Right lobe of liver (tissue), 6 donors: ENCODE results near the gene RAB2B. TPM values are rescaled to one million over a fixed set of nuclear protein-coding genes. Genes with fewer than 3 reads are reported as not detected.

Experiments used
- ATAC-seq, 4 donors: fragments of 200-7000 bp; cut with Tn5 transposase; one replicate each; pipeline ENCODE4 v1.9.1; 2020; ENCODE audit warnings: mild to moderate bottlenecking in 4 of 4, moderate library complexity in 4 of 4
- DNase-seq, 3 donors: peaks; one replicate each; pipeline ENCODE4 v3.0.0-alpha.2; 2020
- H3K27ac ChIP-seq, 3 donors: fragments of 200-600 bp; one replicate each; pipeline ENCODE4 v1.8.0; 2022
- H3K27me3 ChIP-seq, 2 donors: fragments of 200-600 bp; one replicate each; pipeline ENCODE4 v1.8.0; 2022
- H3K36me3 ChIP-seq, 4 donors: fragments of 200-600 bp; sonication (generic) in 1 of 4; one replicate each; pipeline versions ENCODE4 v1.5.1 to v1.8.0; 2017 to 2022; ENCODE audit warnings: control low read depth in 1 of 4
- H3K4me1 ChIP-seq, 4 donors: fragments of 200-600 bp; sonication (generic) in 1 of 4; one replicate each; pipeline versions ENCODE4 v1.5.1 to v1.8.0; 2017 to 2022; ENCODE audit warnings: control low read depth in 1 of 4
- H3K4me3 ChIP-seq, 3 donors: fragments of 200-600 bp; one replicate each; pipeline ENCODE4 v1.8.0; 2022
- H3K9me3 ChIP-seq, 4 donors: fragments of 200-600 bp; sonication (generic) in 1 of 4; one replicate each; pipeline versions ENCODE4 v1.5.1 to v1.8.0; 2017 to 2022; ENCODE audit warnings: control low read depth in 1 of 4
- POLR2A ChIP-seq: fragments of 450-650 bp; IDR thresholded peaks from one replicate; pipeline ENCODE4 v1.6.1; 2017; ENCODE audit warnings: antibody characterized with exemption, mild to moderate bottlenecking
- WGBS: methylation state at CpG from one replicate; pipeline ENCODE4 v1.1.6; 2018; ENCODE audit warnings: low coverage, low lambda C conversion rate; ENCODE audit not compliant: insufficient coverage; ENCODE audit errors: missing lambda C conversion rate; 5-methylcytosine and 5-hydroxymethylcytosine counted together
- intact Hi-C, 2 donors: fragments of 100-400 bp; cut with DNase I; formaldehyde crosslinking; loops; one replicate each; pipeline versions ENCODE4 v1.11.2 to v1.14.1; 2022
- small RNA-seq, 2 experiments: library from RNA; depleted of rRNA; stranded (forward); fragments of <200 nt; gene quantifications; one replicate each; pipeline ENCODE3, GENCODE V24; 2016
- total RNA-seq, 6 experiments: library from RNA; depleted of rRNA in 2 of 6; stranded (reverse); fragments of >200 nt in 2 of 6; fragmentation: NEBNext Ultra II Directional in 3 of 6; extraction: Animal tissue kit (Norgen Biotek cat#: 25700) in 3 of 6; gene quantifications; one replicate each; pipeline versions ENCODE4 v1.1.0 to v1.2.4, GENCODE V29; 2016 to 2023
- TF ChIP-seq, protein P1 (sequence below), 4 donors: fragments of 200-600 bp in 3 of 4; fragments of 450-650 bp in 1 of 4; IDR thresholded peaks; one replicate each; pipeline versions ENCODE4 v1.5.1 to v1.8.0; 2016 to 2022; ENCODE audit warnings: antibody characterized with exemption in 4 of 4, mild to moderate bottlenecking in 2 of 4
- donor health status: DM: no; HTN: yes; CAD: no.
- donor health status: DM: no; HTN: no; CAD: no.
- donor health status: DM: no; HTN: no; CAD: no.
- donor health status: DM: no; HTN: yes; CAD: no.
- donor health status: DM: no; HTN: yes; CAD: no.

The RAB2B gene
- total RNA-seq, 6 experiments from 2014 or later = 6.8 to 9.4 (median 8.0) TPM

DNA sequence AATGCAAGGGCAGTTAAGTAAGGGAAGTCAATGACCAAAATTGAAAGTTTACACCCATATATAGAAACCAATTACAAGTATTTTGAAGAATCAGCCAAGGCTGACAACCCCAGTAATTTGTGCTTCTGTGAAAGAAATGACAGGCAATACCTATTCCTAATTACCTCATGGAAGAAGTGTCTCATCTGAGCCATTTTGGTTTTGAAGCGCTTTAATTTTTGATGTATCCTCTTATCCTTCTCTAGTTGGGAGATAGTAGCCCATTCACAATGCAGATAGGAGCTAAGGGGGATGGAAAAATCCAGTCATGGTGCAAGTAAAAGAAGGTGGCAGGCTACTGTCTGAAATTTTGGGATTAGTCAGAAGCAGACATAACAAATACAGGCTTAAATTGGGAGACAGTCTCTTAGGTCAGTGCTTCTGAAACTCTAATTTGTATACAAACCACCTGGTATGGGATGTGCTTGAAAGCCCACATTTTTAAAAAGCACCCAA lies 62.6 kb downstream of the RAB2B start:
- DNase-seq = no peak
- intact Hi-C loops = no loop called here
- H3K27ac ChIP-seq = no peak overlapping the region
- H3K36me3 ChIP-seq = peaks cover 0 to 83% (median 37%) of the 10 kb centered on the region in 4 donors
- WGBS = 94% methylated on average over 1 of the region's 1 CpG
- H3K4me3 ChIP-seq = no peak overlapping the region
- TF ChIP-seq POLR2A = no peak
- TF ChIP-seq, protein P1, sequence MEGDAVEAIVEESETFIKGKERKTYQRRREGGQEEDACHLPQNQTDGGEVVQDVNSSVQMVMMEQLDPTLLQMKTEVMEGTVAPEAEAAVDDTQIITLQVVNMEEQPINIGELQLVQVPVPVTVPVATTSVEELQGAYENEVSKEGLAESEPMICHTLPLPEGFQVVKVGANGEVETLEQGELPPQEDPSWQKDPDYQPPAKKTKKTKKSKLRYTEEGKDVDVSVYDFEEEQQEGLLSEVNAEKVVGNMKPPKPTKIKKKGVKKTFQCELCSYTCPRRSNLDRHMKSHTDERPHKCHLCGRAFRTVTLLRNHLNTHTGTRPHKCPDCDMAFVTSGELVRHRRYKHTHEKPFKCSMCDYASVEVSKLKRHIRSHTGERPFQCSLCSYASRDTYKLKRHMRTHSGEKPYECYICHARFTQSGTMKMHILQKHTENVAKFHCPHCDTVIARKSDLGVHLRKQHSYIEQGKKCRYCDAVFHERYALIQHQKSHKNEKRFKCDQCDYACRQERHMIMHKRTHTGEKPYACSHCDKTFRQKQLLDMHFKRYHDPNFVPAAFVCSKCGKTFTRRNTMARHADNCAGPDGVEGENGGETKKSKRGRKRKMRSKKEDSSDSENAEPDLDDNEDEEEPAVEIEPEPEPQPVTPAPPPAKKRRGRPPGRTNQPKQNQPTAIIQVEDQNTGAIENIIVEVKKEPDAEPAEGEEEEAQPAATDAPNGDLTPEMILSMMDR (IDR thresholded peaks at IDR 0.05) = no peak
- no peak for ATAC-seq
- no peaks in the 10 kb centered on the region for H3K4me1 ChIP-seq
- H3K27me3 ChIP-seq = no peaks in the 10 kb centered on the region
- H3K9me3 ChIP-seq = no peaks in the 10 kb centered on the region

Small RNA genes within 50 kb of the gene (small RNA-seq; reads per million reads assigned to genes)
- 0 reads per million in 2 experiments for gene RN7SL650P

Other genes starting within 250 kb of the RAB2B start
- 100 to 1,000 TPM; 170 to 247 (median 229) TPM for gene HNRNPC, start 207.5 kb downstream of the RAB2B start, total RNA-seq
- gene RPGRIP1, start 196.9 kb downstream of the RAB2B start, total RNA-seq = 1 to 10 TPM in 3 of 6 experiments, under 1 TPM in 3; 0.22 to 1.8 (median 1.0) TPM
- 10 to 100 TPM; 13.0 to 28.8 (median 19.5) TPM for gene SUPT16H, start 92.9 kb downstream of the RAB2B start, total RNA-seq
- 10 to 100 TPM; 20.5 to 28.3 (median 24.8) TPM for gene CHD8, start 20.8 kb downstream of the RAB2B start, total RNA-seq
- gene TOX4, start 236 bp upstream of the RAB2B start, total RNA-seq = 10 to 100 TPM; 19.9 to 37.0 (median 33.3) TPM
- 10 to 100 TPM; 14.7 to 26.7 (median 18.4) TPM for gene METTL3, start 34.4 kb upstream of the RAB2B start, total RNA-seq
- gene SALL2, start 49.4 kb upstream of the RAB2B start, total RNA-seq = 1 to 10 TPM in 2 of 6 experiments, under 1 TPM in 4; 0.40 to 2.9 (median 0.69) TPM
- gene OR10G3, start 103.1 kb upstream of the RAB2B start, total RNA-seq = not detected
- not detected for gene OR10G2, start 158.0 kb upstream of the RAB2B start, total RNA-seq
- gene OR4E2, start 176.9 kb upstream of the RAB2B start, total RNA-seq = not detected
- not detected for gene OR4E1, start 196.9 kb upstream of the RAB2B start, total RNA-seq